ENCODE measurements around the gene RTN4IP1. TPM values are rescaled to one million over a fixed set of nuclear protein-coding genes. Genes with fewer than 3 reads are reported as not detected.
"Not testable (repeated sequence)": the region's sequence is repeated elsewhere in the genome, so short reads cannot be mapped to it uniquely, and the experiment has no call there.

Gene RTN4IP1
- total RNA-seq, 4 donors from 2014 or later, result 9.1 to 19.1 (median 13.1) TPM

DNA sequence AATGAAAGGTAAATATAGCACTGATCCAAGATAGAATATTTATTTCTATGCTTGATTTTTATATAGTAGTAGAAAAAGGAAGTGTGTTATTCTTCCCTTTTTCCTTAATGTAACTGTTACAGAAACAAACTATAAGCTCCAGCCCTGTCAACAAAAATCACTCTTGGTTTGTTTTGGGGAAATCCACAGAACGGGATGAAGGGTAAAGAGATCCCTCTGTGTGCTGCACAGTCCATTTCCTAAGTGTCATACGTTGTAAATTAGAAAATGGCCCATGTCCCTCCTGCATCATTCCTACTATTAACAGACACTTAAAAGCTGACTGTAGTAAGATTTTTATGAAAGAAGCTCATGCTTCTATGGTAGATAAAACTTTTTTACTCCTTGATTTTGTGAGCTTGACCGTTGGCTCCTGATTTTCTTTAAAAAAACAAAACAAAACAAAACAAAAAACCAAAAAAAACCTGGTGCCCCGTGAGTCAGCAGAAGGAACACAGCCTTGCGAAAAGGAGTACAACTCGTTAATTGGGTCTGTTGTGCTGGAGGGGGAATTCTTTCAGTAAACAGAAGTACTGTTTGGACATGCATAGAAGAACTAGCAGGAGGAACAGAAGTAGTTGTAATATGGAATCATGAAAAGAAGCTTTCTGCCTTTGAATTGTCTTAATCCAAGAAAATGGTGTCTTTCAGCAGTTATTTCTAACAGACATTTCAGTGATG lies 67.5 kb downstream of the RTN4IP1 start:
- intact Hi-C loops (cut with DNase I; ENCODE audit: low total_unique reads) (loop anchor here (5.0 kb wide), 2 partner anchors 115 to 220 kb away; no protein-coding TSS in a partner anchor), in situ Hi-C loops (cut with MboI; ENCODE audit: low pct_ligation_motif_present in 1 of 4, low pct_unique_long_range_greater_than_20kb in 1 of 4, low sequenced_read_pairs in 3 of 4) (loop anchor here (10.0 to 25.0 kb wide), 4 partner anchors 217 to 1125 kb away; partner anchors contain the start of gene ATG5 (in 2 of the 4))
- Histone ChIP-seq H3K36me3 (peaks cover 0 to 34% (median 11%) of the 10 kb centered on the region in 4 donors), H3K4me1 (peaks cover 0 to 6% (median 0%) of the 10 kb centered on the region in 4 donors), H3K27me3 (no peaks in the 10 kb centered on the region), H3K9me3 (no peaks in the 10 kb centered on the region), H3K4me3 (no peak overlapping the region), H3K27ac (no peak overlapping the region)
- TF ChIP-seq POLR2AphosphoS5 (IDR thresholded peaks at IDR 0.05) (no peak), POLR2A (IDR thresholded peaks at IDR 0.05) (no peak), EP300 (IDR thresholded peaks at IDR 0.05; ENCODE audit: low read depth) (no peak)
- TF ChIP-seq, protein P1, sequence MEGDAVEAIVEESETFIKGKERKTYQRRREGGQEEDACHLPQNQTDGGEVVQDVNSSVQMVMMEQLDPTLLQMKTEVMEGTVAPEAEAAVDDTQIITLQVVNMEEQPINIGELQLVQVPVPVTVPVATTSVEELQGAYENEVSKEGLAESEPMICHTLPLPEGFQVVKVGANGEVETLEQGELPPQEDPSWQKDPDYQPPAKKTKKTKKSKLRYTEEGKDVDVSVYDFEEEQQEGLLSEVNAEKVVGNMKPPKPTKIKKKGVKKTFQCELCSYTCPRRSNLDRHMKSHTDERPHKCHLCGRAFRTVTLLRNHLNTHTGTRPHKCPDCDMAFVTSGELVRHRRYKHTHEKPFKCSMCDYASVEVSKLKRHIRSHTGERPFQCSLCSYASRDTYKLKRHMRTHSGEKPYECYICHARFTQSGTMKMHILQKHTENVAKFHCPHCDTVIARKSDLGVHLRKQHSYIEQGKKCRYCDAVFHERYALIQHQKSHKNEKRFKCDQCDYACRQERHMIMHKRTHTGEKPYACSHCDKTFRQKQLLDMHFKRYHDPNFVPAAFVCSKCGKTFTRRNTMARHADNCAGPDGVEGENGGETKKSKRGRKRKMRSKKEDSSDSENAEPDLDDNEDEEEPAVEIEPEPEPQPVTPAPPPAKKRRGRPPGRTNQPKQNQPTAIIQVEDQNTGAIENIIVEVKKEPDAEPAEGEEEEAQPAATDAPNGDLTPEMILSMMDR (IDR thresholded peaks at IDR 0.05), result no peak
- DNase-seq, result no peak
- 65 to 72% methylated on average over 6 of the region's 6 CpGs for WGBS, 2 donors (ENCODE audit: low coverage in 1 of 2)

DNA sequence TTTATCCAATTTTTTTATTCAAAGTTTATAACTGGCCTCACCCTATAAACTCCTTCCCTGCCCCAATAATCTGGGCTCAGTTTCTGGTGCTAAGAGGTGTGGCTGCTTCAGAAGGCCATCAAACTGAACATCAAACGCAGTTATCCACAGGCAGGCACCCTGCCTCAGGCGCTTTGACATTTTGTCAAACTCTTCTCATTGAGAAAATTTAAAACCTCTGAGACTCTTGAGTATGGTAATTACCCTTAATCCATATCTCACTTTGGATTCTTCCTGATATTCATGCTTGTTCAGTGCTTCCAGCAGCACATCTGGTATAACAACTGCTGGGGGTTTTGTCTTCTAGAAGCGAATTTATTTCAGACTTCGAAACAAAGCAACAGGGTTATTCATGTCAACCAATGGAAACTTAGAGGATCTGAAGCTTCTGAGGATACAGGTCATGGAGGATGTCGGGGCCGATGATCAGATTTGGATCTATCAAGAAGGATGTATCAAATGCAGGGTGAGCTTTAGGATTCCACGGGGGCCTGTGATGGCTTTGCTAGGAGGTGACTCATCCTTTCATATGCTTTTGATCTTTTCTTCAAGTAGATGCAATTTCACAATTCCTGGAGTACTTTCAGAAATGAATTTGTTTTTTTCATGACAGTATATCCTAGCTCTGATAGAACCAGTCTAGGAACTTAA lies 68.2 kb downstream of the RTN4IP1 start:
- H3K27ac ChIP-seq, result no peak overlapping the region
- no peaks in the 10 kb centered on the region for H3K9me3 ChIP-seq
- no peak overlapping the region for H3K4me3 ChIP-seq
- 77 to 81% methylated on average over 5 to 7 of the region's 7 CpGs for WGBS, 2 donors (ENCODE audit: low coverage in 1 of 2)
- peaks cover 0 to under 1% (median 0%) of the 10 kb centered on the region in 4 donors for H3K4me1 ChIP-seq
- H3K27me3 ChIP-seq, result no peaks in the 10 kb centered on the region
- in situ Hi-C loops (cut with MboI; ENCODE audit: low pct_ligation_motif_present in 1 of 4, low pct_unique_long_range_greater_than_20kb in 1 of 4, low sequenced_read_pairs in 3 of 4), result loop anchor here (10.0 to 25.0 kb wide), 4 partner anchors 216 to 1124 kb away; partner anchors contain the start of gene ATG5 (in 2 of the 4)
- H3K36me3 ChIP-seq, result peaks cover 0 to 34% (median 11%) of the 10 kb centered on the region in 4 donors
- intact Hi-C loops (cut with DNase I; ENCODE audit: low total_unique reads), result loop anchor here (5.0 kb wide), 2 partner anchors 114 to 219 kb away; no protein-coding TSS in a partner anchor
- TF ChIP-seq POLR2AphosphoS5 (IDR thresholded peaks at IDR 0.05), result no peak
- DNase-seq, result no peak

DNA sequence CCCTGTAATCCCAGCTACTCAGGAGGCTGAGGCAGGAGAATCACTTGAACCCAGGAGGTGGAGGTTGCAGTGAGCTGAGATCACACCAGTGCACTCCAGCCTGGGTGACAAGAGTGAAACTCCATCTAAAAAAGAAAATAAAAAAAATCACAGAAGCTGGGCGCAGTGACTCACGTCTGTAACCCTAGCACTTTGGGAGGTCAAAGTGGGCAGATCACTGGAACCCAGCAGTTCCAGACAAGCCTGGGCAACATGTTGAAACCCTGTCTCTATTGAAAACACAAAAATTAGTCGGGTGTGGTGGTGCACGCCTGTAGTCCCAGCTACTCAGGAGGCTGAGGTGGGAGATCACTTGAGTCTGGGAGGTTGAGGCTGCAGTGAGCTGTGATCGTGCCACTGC lies 69.6 kb downstream of the RTN4IP1 start:
- H3K4me3 ChIP-seq, H3K9me3 ChIP-seq, DNase-seq, H3K27me3 ChIP-seq, H3K27ac ChIP-seq, H3K4me1 ChIP-seq: not testable (repeated sequence)
- H3K36me3 ChIP-seq, result peaks cover 0 to 34% (median 11%) of the 10 kb centered on the region in 4 donors
- intact Hi-C loops (cut with DNase I; ENCODE audit: low total_unique reads), result loop anchor here (5.0 kb wide), 2 partner anchors 112 to 217 kb away; no protein-coding TSS in a partner anchor
- in situ Hi-C loops (cut with MboI; ENCODE audit: low pct_ligation_motif_present in 1 of 4, low pct_unique_long_range_greater_than_20kb in 1 of 4, low sequenced_read_pairs in 3 of 4), result loop anchor here (10.0 to 25.0 kb wide), 4 partner anchors 215 to 1122 kb away; partner anchors contain the start of gene ATG5 (in 2 of the 4)
- WGBS, 2 donors (ENCODE audit: low coverage in 1 of 2), result 81 to 93% methylated on average over 5 of the region's 5 CpGs

DNA sequence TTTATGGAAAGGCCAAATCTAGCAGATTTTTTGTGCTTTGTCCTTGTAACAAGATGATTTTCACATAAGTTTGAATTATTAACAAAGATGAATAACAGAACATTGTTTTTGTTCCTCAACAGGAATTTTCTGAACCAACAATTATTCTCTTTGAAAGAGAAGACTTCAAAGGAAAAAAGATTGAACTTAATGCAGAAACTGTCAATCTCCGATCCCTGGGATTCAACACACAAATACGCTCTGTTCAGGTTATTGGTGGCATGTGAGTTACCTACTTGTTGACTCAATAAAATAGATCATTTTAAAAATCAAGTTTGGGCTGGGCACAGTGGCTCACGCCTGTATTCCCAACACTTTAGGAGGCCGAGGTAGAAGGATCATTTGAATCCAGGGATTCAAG lies 70.9 kb downstream of the RTN4IP1 start:
- no peak for TF ChIP-seq POLR2AphosphoS5 (IDR thresholded peaks at IDR 0.05)
- TF ChIP-seq, protein P1 (IDR thresholded peaks at IDR 0.05), result no peak
- TF ChIP-seq EP300 (IDR thresholded peaks at IDR 0.05; ENCODE audit: low read depth), result no peak
- no peak for TF ChIP-seq POLR2A (IDR thresholded peaks at IDR 0.05)

DNA sequence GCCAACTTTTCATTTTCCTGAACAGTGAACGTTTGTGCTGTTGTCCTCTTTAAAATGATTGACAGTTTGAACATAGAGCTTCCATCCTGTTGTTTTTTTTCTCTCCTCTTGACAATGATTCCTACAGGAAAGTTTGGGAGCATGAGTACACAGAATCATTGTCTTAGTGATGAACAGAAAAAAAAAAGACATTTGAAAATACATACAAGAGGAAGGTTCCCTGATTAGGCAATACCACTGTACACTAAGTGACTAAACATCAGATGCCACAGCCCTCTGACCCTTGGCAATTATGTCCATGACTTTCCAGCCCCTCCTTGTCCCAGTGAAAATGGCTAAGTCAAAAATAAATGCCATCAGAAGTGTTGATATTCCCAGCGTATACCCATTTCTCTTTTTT lies 71.5 kb downstream of the RTN4IP1 start:
- Histone ChIP-seq H3K27ac (no peak overlapping the region), H3K4me1 (no peaks in the 10 kb centered on the region), H3K27me3 (no peaks in the 10 kb centered on the region), H3K36me3 (peaks cover 0 to 47% (median 11%) of the 10 kb centered on the region in 4 donors), H3K9me3 (no peaks in the 10 kb centered on the region), H3K4me3 (no peak overlapping the region)
- WGBS, 2 donors (ENCODE audit: low coverage in 1 of 2), result 38 to 52% methylated on average over 2 of the region's 2 CpGs
- TF ChIP-seq POLR2A (IDR thresholded peaks at IDR 0.05) (no peak), POLR2AphosphoS5 (IDR thresholded peaks at IDR 0.05) (no peak), EP300 (IDR thresholded peaks at IDR 0.05; ENCODE audit: low read depth) (no peak)
- TF ChIP-seq, protein P1 (IDR thresholded peaks at IDR 0.05), result no peak
- in situ Hi-C loops (cut with MboI; ENCODE audit: low pct_ligation_motif_present in 1 of 4, low pct_unique_long_range_greater_than_20kb in 1 of 4, low sequenced_read_pairs in 3 of 4), result loop anchor here in 3 of 4 donors (25.0 kb wide), 2 partner anchors 221 to 1121 kb away; partner anchors contain the start of gene ATG5 (in 2 of the 3)
- no peak for DNase-seq
- intact Hi-C loops (cut with DNase I; ENCODE audit: low total_unique reads), result no loop called here

More for the DNA sequence above, 70.9 kb downstream of the RTN4IP1 start:
- H3K9me3 ChIP-seq, result no peaks in the 10 kb centered on the region
- no peak overlapping the region for H3K27ac ChIP-seq
- H3K36me3 ChIP-seq, result peaks cover 0 to 42% (median 11%) of the 10 kb centered on the region in 4 donors
- DNase-seq, result no peak
- no peaks in the 10 kb centered on the region for H3K4me1 ChIP-seq
- no peaks in the 10 kb centered on the region for H3K27me3 ChIP-seq
- WGBS, 2 donors (ENCODE audit: low coverage in 1 of 2), result 97% methylated on average over 4 of the region's 4 CpGs
- in situ Hi-C loops (cut with MboI; ENCODE audit: low pct_ligation_motif_present in 1 of 4, low pct_unique_long_range_greater_than_20kb in 1 of 4, low sequenced_read_pairs in 3 of 4), result loop anchor here in 3 of 4 donors (25.0 kb wide), 2 partner anchors 221 to 1121 kb away; partner anchors contain the start of gene ATG5 (in 2 of the 3)
- no peak overlapping the region for H3K4me3 ChIP-seq
- intact Hi-C loops (cut with DNase I; ENCODE audit: low total_unique reads), result no loop called here

Data from transverse colon (tissue), 4 donors.